KMS-11 (cell line): ENCODE data around the gene FDPS.

Experiments
- H2AFZ ChIP-seq: fragments of 200-600 bp; sonication (generic); 2 replicates; pipeline ENCODE4 v1.6.1; 2016; ENCODE audit warnings: antibody characterized with exemption, mixed run types, low read depth
- H3K27ac ChIP-seq: fragments of 200-600 bp; sonication (generic); 2 replicates; pipeline ENCODE4 v1.6.1; 2016; ENCODE audit warnings: mild to moderate bottlenecking, mixed run types
- H3K27me3 ChIP-seq: fragments of 200-600 bp; sonication (generic); 2 replicates; pipeline ENCODE4 v1.6.1; 2017; ENCODE audit warnings: mild to moderate bottlenecking, low read depth, mixed run types, moderate library complexity; ENCODE audit not compliant: insufficient read depth
- H3K36me3 ChIP-seq: fragments of 200-600 bp; sonication (generic); 2 replicates; pipeline ENCODE4 v1.6.1; 2017; ENCODE audit warnings: mild to moderate bottlenecking, mixed run types; ENCODE audit not compliant: insufficient read depth
- H3K4me1 ChIP-seq: fragments of 200-600 bp; sonication (generic); 2 replicates; pipeline ENCODE4 v1.6.1; 2016; ENCODE audit warnings: mild to moderate bottlenecking, low read depth, mixed run types; ENCODE audit not compliant: poor library complexity, severe bottlenecking
- H3K4me2 ChIP-seq: fragments of 200-600 bp; sonication (generic); 2 replicates; pipeline ENCODE4 v1.7.0; 2016; ENCODE audit warnings: mild to moderate bottlenecking, mixed run types
- H3K4me3 ChIP-seq: fragments of 200-600 bp; sonication (generic); IDR thresholded peaks from 2 replicates; pipeline ENCODE4 v1.6.1; 2017; ENCODE audit warnings: low read depth, low read length, mixed read lengths; ENCODE audit not compliant: insufficient read depth
- H3K79me2 ChIP-seq: fragments of 200-600 bp; sonication (generic); 2 replicates; pipeline ENCODE4 v1.6.1; 2016; ENCODE audit warnings: low read depth, mixed run types; ENCODE audit not compliant: insufficient read depth
- H3K9ac ChIP-seq: fragments of 200-600 bp; sonication (generic); 2 replicates; pipeline ENCODE4 v1.6.1; 2016; ENCODE audit warnings: mild to moderate bottlenecking, mixed run types
- H4K20me1 ChIP-seq: fragments of 200-600 bp; sonication (generic); 2 replicates; pipeline ENCODE4 v1.6.1; 2016; ENCODE audit warnings: mild to moderate bottlenecking, mixed run types; ENCODE audit not compliant: insufficient read depth
- CTCF ChIP-seq: fragments of 200-600 bp; sonication (generic); conservative IDR thresholded peaks from 2 replicates; pipeline ENCODE4 v1.6.1; 2017; ENCODE audit warnings: low read depth, mild to moderate bottlenecking, antibody characterized with exemption, low read length, moderate library complexity, mixed read lengths

Gene FDPS

GRCh38 chr1:155360051-155360450, 51.4 kb downstream of the FDPS start:
- Histone ChIP-seq H3K4me3 (no peak overlapping the region), H3K27ac (no peak overlapping the region), H4K20me1 (no peaks in the 10 kb centered on the region), H3K9ac (no peak overlapping the region), H2AFZ (no peak overlapping the region), H3K4me1 (no peaks in the 10 kb centered on the region), H3K27me3 (no peaks in the 10 kb centered on the region), H3K4me2 (no peak overlapping the region), H3K79me2 (no peaks in the 10 kb centered on the region), H3K36me3 (peaks cover 34% of the 10 kb centered on the region; the same call in 1 of the 2 replicates)
- no peak for TF ChIP-seq CTCF
